ENCODE results near the gene UBXN1. TPM values are rescaled to one million over a fixed set of nuclear protein-coding genes. Genes with fewer than 3 reads are reported as not detected.
"Not testable (repeated sequence)": the region's sequence is repeated elsewhere in the genome, so short reads cannot be mapped to it uniquely, and the experiment has no call there.

UBXN1 gene
- total and polyA plus RNA-seq, 5 donors from 2014 or later, result 204 to 252 (median 224) TPM

DNA sequence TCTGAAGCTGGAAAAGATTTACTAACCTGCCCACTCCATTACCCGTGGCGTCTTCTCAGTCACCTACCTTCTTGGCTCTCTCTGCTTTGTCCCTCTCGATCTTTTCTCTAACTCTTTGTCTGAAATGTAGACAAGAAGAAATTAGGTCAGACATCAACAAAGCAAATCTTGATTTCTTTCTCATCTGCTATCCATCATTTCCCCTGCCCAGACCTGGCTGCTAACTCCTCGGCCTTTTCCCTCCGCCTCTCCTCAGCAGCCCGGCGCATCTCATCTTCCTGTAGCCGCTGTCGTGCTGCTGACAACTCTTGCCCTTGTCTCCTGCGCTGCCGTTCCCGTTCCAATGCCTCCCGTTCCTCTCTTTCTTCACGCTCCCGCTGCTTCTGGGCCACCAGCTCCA lies 1.2 kb downstream of the UBXN1 start:
- Histone ChIP-seq H3K9me3 (ENCODE audit: control insufficient read depth in 2 of 2, low read length in 2 of 2) (no peaks in the 10 kb centered on the region), H3K4me3 (ENCODE audit: low read depth, low read length) (peak overlapping the region; percentile 90), H3K4me1 (ENCODE audit: control insufficient read depth, insufficient read depth, low read length, poor library complexity, severe bottlenecking) (peaks cover 36% of the 10 kb centered on the region), H3K36me3 (ENCODE audit: control insufficient read depth, insufficient read depth, low read length) (peaks cover 27% of the 10 kb centered on the region), H3K27me3 (ENCODE audit: control insufficient read depth, insufficient read depth, low read length) (no peaks in the 10 kb centered on the region), H3K27ac (ENCODE audit: insufficient read depth, low read length, poor library complexity, severe bottlenecking) (peak overlapping the region; percentile 95)
- Mint-ChIP-seq H3K9me3 (no peaks in the 10 kb centered on the region), H3K36me3 (peaks cover 18% of the 10 kb centered on the region), H3K4me3 (peak overlapping the region; percentile 91 to 97 (median 94)), H3K4me1 (peaks cover 5 to 55% (median 29%) of the 10 kb centered on the region in 4 donors), H3K27me3 (no peaks in the 10 kb centered on the region), H3K27ac (peak overlapping the region; percentile 26 to 96 (median 96))
- DNase-seq (no peak), ATAC-seq (ENCODE audit: low read depth in 2 of 2) (no peak)

GRCh38 chr11:62677156-62677555 lies 1.7 kb downstream of the UBXN1 start:
- peak overlapping the region; percentile 91 to 97 (median 94) for H3K4me3 Mint-ChIP-seq
- no peak for ATAC-seq (ENCODE audit: low read depth in 2 of 2)
- H3K4me1 Mint-ChIP-seq, result peaks cover 5 to 60% (median 32%) of the 10 kb centered on the region in 4 donors
- H3K27me3 Mint-ChIP-seq, result no peaks in the 10 kb centered on the region
- peaks cover 27% of the 10 kb centered on the region for H3K36me3 ChIP-seq (ENCODE audit: control insufficient read depth, insufficient read depth, low read length)
- no peaks in the 10 kb centered on the region for H3K9me3 ChIP-seq (ENCODE audit: control insufficient read depth in 2 of 2, low read length in 2 of 2)
- peak overlapping the region; percentile 95 for H3K27ac ChIP-seq (ENCODE audit: insufficient read depth, low read length, poor library complexity, severe bottlenecking)
- peak overlapping the region; percentile 37 to 96 (median 71) for H3K27ac Mint-ChIP-seq
- H3K36me3 Mint-ChIP-seq, result peaks cover 18% of the 10 kb centered on the region
- H3K4me3 ChIP-seq (ENCODE audit: low read depth, low read length), result no peak overlapping the region
- DNase-seq, result no peak
- no peaks in the 10 kb centered on the region for H3K27me3 ChIP-seq (ENCODE audit: control insufficient read depth, insufficient read depth, low read length)
- peaks cover 41% of the 10 kb centered on the region for H3K4me1 ChIP-seq (ENCODE audit: control insufficient read depth, insufficient read depth, low read length, poor library complexity, severe bottlenecking)
- no peaks in the 10 kb centered on the region for H3K9me3 Mint-ChIP-seq

DNA sequence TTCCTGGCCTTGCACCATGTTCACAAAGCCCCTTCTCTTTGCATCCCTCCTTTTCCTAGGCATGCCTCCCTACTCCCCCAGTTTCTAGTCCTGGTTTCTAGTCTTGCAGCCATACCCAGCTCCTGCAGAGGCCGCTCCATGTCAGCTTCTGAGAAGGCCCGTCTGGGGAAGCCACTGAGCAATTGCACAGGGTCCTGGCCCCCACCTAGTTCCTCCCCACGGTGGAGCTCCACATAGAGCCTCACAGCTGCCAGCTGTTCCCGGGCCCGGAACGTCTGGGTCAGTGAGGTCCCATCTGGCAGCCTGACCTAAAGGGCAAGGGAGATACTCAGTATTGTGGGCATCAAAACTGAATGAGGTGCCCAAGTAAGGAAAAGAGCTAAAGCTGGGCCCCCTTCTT lies 2.2 kb downstream of the UBXN1 start:
- H3K4me3 ChIP-seq (ENCODE audit: low read depth, low read length), result no peak overlapping the region
- peak overlapping the region; percentile 27 to 97 (median 92) for H3K4me3 Mint-ChIP-seq
- no peaks in the 10 kb centered on the region for H3K27me3 ChIP-seq (ENCODE audit: control insufficient read depth, insufficient read depth, low read length)
- DNase-seq (no peak), ATAC-seq (ENCODE audit: low read depth in 2 of 2) (no peak)
- no peaks in the 10 kb centered on the region for H3K9me3 Mint-ChIP-seq
- peak overlapping the region in 2 of 3 donors; percentile 29 to 37 for H3K27ac Mint-ChIP-seq
- peaks cover 45% of the 10 kb centered on the region for H3K4me1 ChIP-seq (ENCODE audit: control insufficient read depth, insufficient read depth, low read length, poor library complexity, severe bottlenecking)
- no peaks in the 10 kb centered on the region for H3K27me3 Mint-ChIP-seq
- H3K9me3 ChIP-seq (ENCODE audit: control insufficient read depth in 2 of 2, low read length in 2 of 2), result no peaks in the 10 kb centered on the region
- peaks cover 19% of the 10 kb centered on the region for H3K36me3 Mint-ChIP-seq
- peaks cover 27% of the 10 kb centered on the region for H3K36me3 ChIP-seq (ENCODE audit: control insufficient read depth, insufficient read depth, low read length)
- H3K4me1 Mint-ChIP-seq, result peaks cover 5 to 62% (median 33%) of the 10 kb centered on the region in 4 donors
- peak overlapping the region; percentile 33 for H3K27ac ChIP-seq (ENCODE audit: insufficient read depth, low read length, poor library complexity, severe bottlenecking)

DNA sequence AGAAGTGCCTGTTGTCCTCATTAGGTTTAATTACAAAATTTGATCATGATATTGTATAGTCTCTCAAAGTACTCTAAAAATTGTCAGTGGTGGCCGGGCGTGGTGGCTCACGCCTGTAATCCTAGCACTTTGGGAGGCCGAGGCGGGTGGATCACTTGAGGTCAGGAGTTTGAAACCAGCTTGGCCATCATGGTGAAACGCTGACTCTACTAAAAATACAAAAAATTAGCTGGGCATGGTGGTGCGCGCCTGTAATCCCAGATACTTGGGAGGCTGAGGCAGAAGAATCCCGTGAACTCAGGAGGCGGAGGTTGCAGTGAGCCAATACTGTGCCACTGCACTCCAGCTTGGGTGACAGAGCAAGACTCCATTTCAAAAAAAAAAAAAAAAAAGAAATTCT lies 3.5 kb downstream of the UBXN1 start:
- H3K27ac Mint-ChIP-seq; H3K9me3 ChIP-seq (ENCODE audit: control insufficient read depth in 2 of 2, low read length in 2 of 2); H3K27me3 ChIP-seq (ENCODE audit: control insufficient read depth, insufficient read depth, low read length); H3K27ac ChIP-seq (ENCODE audit: insufficient read depth, low read length, poor library complexity, severe bottlenecking); DNase-seq; ATAC-seq (ENCODE audit: low read depth in 2 of 2); H3K4me3 ChIP-seq (ENCODE audit: low read depth, low read length); H3K27me3 Mint-ChIP-seq; H3K9me3 Mint-ChIP-seq: not testable (repeated sequence)
- Mint-ChIP-seq H3K36me3 (peaks cover 21% of the 10 kb centered on the region), H3K4me3 (peak overlapping the region in 3 of 4 donors; percentile 5 to 97 (median 88)), H3K4me1 (peaks cover 4 to 69% (median 35%) of the 10 kb centered on the region in 4 donors)
- Histone ChIP-seq H3K4me1 (ENCODE audit: control insufficient read depth, insufficient read depth, low read length, poor library complexity, severe bottlenecking) (peaks cover 50% of the 10 kb centered on the region), H3K36me3 (ENCODE audit: control insufficient read depth, insufficient read depth, low read length) (peaks cover 27% of the 10 kb centered on the region)

DNA sequence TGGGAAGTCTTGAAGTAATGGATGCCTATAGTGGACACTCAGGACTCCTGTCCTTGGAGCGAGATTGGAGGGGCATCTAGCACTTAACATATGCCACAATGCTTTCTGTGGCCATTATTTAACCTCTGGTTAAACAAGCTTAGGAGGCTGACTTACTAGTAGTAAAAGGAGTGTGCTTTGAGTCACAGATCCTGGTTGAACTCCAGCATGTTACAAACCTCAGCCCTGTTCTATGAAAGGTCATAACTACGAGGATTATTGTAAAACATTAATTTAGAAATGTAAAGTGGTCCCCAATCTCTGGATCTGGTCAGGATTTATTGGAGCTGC lies 5.7 kb downstream of the UBXN1 start:
- DNase-seq, result no peak
- H3K4me3 ChIP-seq (ENCODE audit: low read depth, low read length), result peak overlapping the region; percentile 22
- Mint-ChIP-seq H3K27ac (peak overlapping the region in 2 of 3 donors; percentile 82 to 93), H3K4me3 (peak overlapping the region; percentile 83 to 100 (median 98)), H3K36me3 (peaks cover 24% of the 10 kb centered on the region), H3K27me3 (no peaks in the 10 kb centered on the region), H3K4me1 (peaks cover 8 to 74% (median 35%) of the 10 kb centered on the region in 4 donors), H3K9me3 (no peaks in the 10 kb centered on the region)
- no peaks in the 10 kb centered on the region for H3K27me3 ChIP-seq (ENCODE audit: control insufficient read depth, insufficient read depth, low read length)
- no peaks in the 10 kb centered on the region for H3K9me3 ChIP-seq (ENCODE audit: control insufficient read depth in 2 of 2, low read length in 2 of 2)
- ATAC-seq (ENCODE audit: low read depth in 2 of 2), result no peak
- H3K27ac ChIP-seq (ENCODE audit: insufficient read depth, low read length, poor library complexity, severe bottlenecking), result peak overlapping the region; percentile 84
- peaks cover 30% of the 10 kb centered on the region for H3K36me3 ChIP-seq (ENCODE audit: control insufficient read depth, insufficient read depth, low read length)
- H3K4me1 ChIP-seq (ENCODE audit: control insufficient read depth, insufficient read depth, low read length, poor library complexity, severe bottlenecking), result peaks cover 42% of the 10 kb centered on the region

DNA sequence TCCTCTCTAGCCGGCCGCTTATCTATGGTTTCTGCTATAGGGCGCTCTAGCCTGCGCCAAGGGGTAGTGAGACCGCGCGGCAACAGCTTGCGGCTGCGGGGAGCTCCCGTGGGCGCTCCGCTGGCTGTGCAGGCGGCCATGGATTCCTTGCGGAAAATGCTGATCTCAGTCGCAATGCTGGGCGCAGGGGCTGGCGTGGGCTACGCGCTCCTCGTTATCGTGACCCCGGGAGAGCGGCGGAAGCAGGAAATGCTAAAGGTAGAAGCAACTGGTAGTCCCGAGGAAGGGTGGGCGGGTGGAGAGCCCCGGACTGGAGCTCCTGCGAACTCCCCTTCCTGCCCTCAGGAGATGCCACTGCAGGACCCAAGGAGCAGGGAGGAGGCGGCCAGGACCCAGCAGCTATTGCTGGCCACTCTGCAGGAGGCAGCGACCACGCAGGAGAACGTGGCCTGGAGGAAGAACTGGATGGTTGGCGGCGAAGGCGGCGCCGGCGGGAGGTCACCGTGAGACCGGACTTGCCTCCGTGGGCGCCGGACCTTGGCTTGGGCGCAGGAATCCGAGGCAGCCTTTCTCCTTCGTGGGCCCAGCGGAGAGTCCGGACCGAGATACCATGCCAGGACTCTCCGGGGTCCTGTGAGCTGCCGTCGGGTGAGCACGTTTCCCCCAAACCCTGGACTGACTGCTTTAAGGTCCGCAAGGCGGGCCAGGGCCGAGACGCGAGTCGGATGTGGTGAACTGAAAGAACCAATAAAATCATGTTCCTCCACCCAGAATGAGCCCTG lies 7.1 kb downstream of the UBXN1 start, which contains the start of the genes LBHD1 and UQCC3:
Gene LBHD1 (minus strand): TSS at position 660 of the 782 bp plus-strand sequence. CDS start 2,236 bp downstream, outside the sequence.
Gene UQCC3 (plus strand): TSS at position 66 of the 782 bp plus-strand sequence. CDS start 73 bp downstream, at position 139.
- ATAC-seq (ENCODE audit: low read depth in 2 of 2), result peak; percentile 71 to 75
- no peaks in the 10 kb centered on the region for H3K27me3 ChIP-seq (ENCODE audit: control insufficient read depth, insufficient read depth, low read length)
- H3K4me1 Mint-ChIP-seq, result peaks cover 8 to 74% (median 33%) of the 10 kb centered on the region in 4 donors
- H3K4me3 ChIP-seq (ENCODE audit: low read depth, low read length), result peak within 1 kb of the TSS; percentile 91
- no peaks in the 10 kb centered on the region for H3K9me3 Mint-ChIP-seq
- H3K27ac ChIP-seq (ENCODE audit: insufficient read depth, low read length, poor library complexity, severe bottlenecking), result peak within 1 kb of the TSS; percentile 84
- no peaks in the 10 kb centered on the region for H3K27me3 Mint-ChIP-seq
- peaks cover 26% of the 10 kb centered on the region for H3K36me3 ChIP-seq (ENCODE audit: control insufficient read depth, insufficient read depth, low read length)
- peaks cover 13% of the 10 kb centered on the region for H3K36me3 Mint-ChIP-seq
- H3K4me1 ChIP-seq (ENCODE audit: control insufficient read depth, insufficient read depth, low read length, poor library complexity, severe bottlenecking), result peaks cover 41% of the 10 kb centered on the region
- peak within 1 kb of the TSS; percentile 90 to 99 (median 98) for H3K27ac Mint-ChIP-seq
- no peaks in the 10 kb centered on the region for H3K9me3 ChIP-seq (ENCODE audit: control insufficient read depth in 2 of 2, low read length in 2 of 2)
- DNase-seq, result peak; percentile 63 to 92 (median 72)
- H3K4me3 Mint-ChIP-seq, result peak within 1 kb of the TSS; percentile 97 to 100 (median 99)

- peak overlapping the region; percentile 97 to 100 (median 99) for H3K4me3 Mint-ChIP-seq
- DNase-seq, result peak in 1 of 3 donors; percentile 71
- peak overlapping the region; percentile 91 for H3K4me3 ChIP-seq (ENCODE audit: low read depth, low read length)
These were observed 7.7 kb downstream of the UBXN1 start for GRCh38 chr11:62671236-62671607.

More at GRCh38 chr11:62671236-62671607, 7.7 kb downstream of the UBXN1 start:
- H3K4me1 ChIP-seq (ENCODE audit: control insufficient read depth, insufficient read depth, low read length, poor library complexity, severe bottlenecking), result peaks cover 41% of the 10 kb centered on the region
- no peaks in the 10 kb centered on the region for H3K27me3 Mint-ChIP-seq
- peak overlapping the region; percentile 90 to 99 (median 98) for H3K27ac Mint-ChIP-seq
- no peaks in the 10 kb centered on the region for H3K9me3 ChIP-seq (ENCODE audit: control insufficient read depth in 2 of 2, low read length in 2 of 2)
- no peaks in the 10 kb centered on the region for H3K27me3 ChIP-seq (ENCODE audit: control insufficient read depth, insufficient read depth, low read length)
- peaks cover 8 to 78% (median 34%) of the 10 kb centered on the region in 4 donors for H3K4me1 Mint-ChIP-seq
- H3K36me3 ChIP-seq (ENCODE audit: control insufficient read depth, insufficient read depth, low read length), result peaks cover 22% of the 10 kb centered on the region
- peak; percentile 27 to 32 for ATAC-seq (ENCODE audit: low read depth in 2 of 2)
- peaks cover 11% of the 10 kb centered on the region for H3K36me3 Mint-ChIP-seq
- no peaks in the 10 kb centered on the region for H3K9me3 Mint-ChIP-seq
- H3K27ac ChIP-seq (ENCODE audit: insufficient read depth, low read length, poor library complexity, severe bottlenecking), result peak overlapping the region; percentile 84
